WTC11 (cell line): Measurements from ENCODE around the gene NECTIN3. TPM values are rescaled to one million over a fixed set of nuclear protein-coding genes. Genes with fewer than 3 reads are reported as not detected.

ENCODE experiments used
- ATAC-seq: fragments of 200-7000 bp; cut with Tn5 transposase; 2 replicates; pipeline ENCODE4 v1.10.0; 2021; ENCODE audit warnings: mild to moderate bottlenecking, moderate library complexity
- CTCF ChIA-PET: fragments of 300-600 bp; sonication (Branson Sonifier 250); formaldehyde crosslinking; loops from one replicate; lab custom pipeline; 2021; ENCODE audit warnings: antibody characterized with exemption; lab: Charles Lee
- POLR2A ChIA-PET: fragments of 350-600 bp; sonication (Branson Sonifier 250); formaldehyde crosslinking; loops from one replicate; lab custom pipeline; 2021; ENCODE audit warnings: antibody characterized with exemption; lab: Charles Lee
- DNase-seq: peaks from one replicate; pipeline ENCODE4 v3.0.0; 2021; ENCODE audit warnings: low spot score
- H3K27ac Mint-ChIP-seq: 2 replicates; pipeline ENCODE4 v1.8.0; 2021; ENCODE audit warnings: mixed read lengths
- H3K27me3 Mint-ChIP-seq: 2 replicates; pipeline ENCODE4 v1.8.0; 2021; ENCODE audit warnings: low read depth, mild to moderate bottlenecking, moderate library complexity, mixed read lengths
- H3K36me3 Mint-ChIP-seq: 2 replicates; pipeline ENCODE4 v1.8.0; 2021; ENCODE audit warnings: mixed read lengths
- H3K4me1 Mint-ChIP-seq: 2 replicates; pipeline ENCODE4 v1.8.0; 2022; ENCODE audit warnings: mixed read lengths
- H3K4me3 Mint-ChIP-seq: 2 replicates; pipeline ENCODE4 v1.8.0; 2021; ENCODE audit warnings: mild to moderate bottlenecking, moderate library complexity, mixed read lengths
- H3K9me3 Mint-ChIP-seq: 2 replicates; pipeline ENCODE4 v1.8.0; 2021; ENCODE audit warnings: mixed read lengths
- AR ChIP-seq: fragments of 250-450 bp; sonication (Bioruptor Pico); IDR thresholded peaks from 2 replicates; pipeline ENCODE4 v1.9.0; 2021; ENCODE audit warnings: mild to moderate bottlenecking
- ATF1 ChIP-seq: sonication (generic); formaldehyde crosslinking; IDR thresholded peaks from 2 replicates; pipeline ENCODE4 v1.8.1; 2023; ENCODE audit warnings: mild to moderate bottlenecking, moderate library complexity, missing genetic modification reagents
- CDX4 ChIP-seq: fragments of 250-450 bp; sonication (Bioruptor Pico); IDR thresholded peaks from 2 replicates; pipeline ENCODE4 v1.9.0; 2021; ENCODE audit warnings: moderate library complexity, mild to moderate bottlenecking, inconsistent platforms, borderline replicate concordance
- CREM ChIP-seq: sonication (generic); formaldehyde crosslinking; IDR thresholded peaks from 2 replicates; pipeline ENCODE4 v1.8.1; 2022; ENCODE audit warnings: mild to moderate bottlenecking, missing genetic modification reagents, moderate library complexity
- E2F4 ChIP-seq: sonication (generic); formaldehyde crosslinking; IDR thresholded peaks from 2 replicates; pipeline ENCODE4 v1.8.1; 2022; ENCODE audit warnings: low read depth, mild to moderate bottlenecking, moderate library complexity, missing genetic modification reagents, borderline replicate concordance
- ETV6 ChIP-seq: sonication (generic); formaldehyde crosslinking; IDR thresholded peaks from 2 replicates; pipeline ENCODE4 v1.8.1; 2022; ENCODE audit warnings: mild to moderate bottlenecking, missing genetic modification reagents
- IRF2 ChIP-seq: sonication (generic); formaldehyde crosslinking; IDR thresholded peaks from 2 replicates; pipeline ENCODE4 v1.8.0; 2022; ENCODE audit warnings: low read depth, missing genetic modification reagents, borderline replicate concordance
- MAX ChIP-seq: sonication (generic); formaldehyde crosslinking; IDR thresholded peaks from 2 replicates; pipeline ENCODE4 v1.8.0; 2022; ENCODE audit warnings: mild to moderate bottlenecking, missing genetic modification reagents
- RORB ChIP-seq: fragments of 250-450 bp; sonication (Bioruptor Pico); IDR thresholded peaks from 2 replicates; pipeline ENCODE4 v1.9.0; 2021; ENCODE audit warnings: mild to moderate bottlenecking
- SMAD3 ChIP-seq: sonication (generic); formaldehyde crosslinking; IDR thresholded peaks from 2 replicates; pipeline ENCODE4 v1.8.0; 2022; ENCODE audit warnings: missing genetic modification reagents, mild to moderate bottlenecking, borderline replicate concordance
- STAT6 ChIP-seq: sonication (generic); formaldehyde crosslinking; conservative IDR thresholded peaks from 2 replicates; pipeline ENCODE4 v1.8.1; 2023; ENCODE audit warnings: mild to moderate bottlenecking, low read depth, missing genetic modification reagents, moderate library complexity
- TEAD4 ChIP-seq: sonication (generic); formaldehyde crosslinking; IDR thresholded peaks from 2 replicates; pipeline ENCODE4 v1.8.0; 2022; ENCODE audit warnings: mild to moderate bottlenecking, missing genetic modification reagents
- TP53 ChIP-seq: sonication (generic); formaldehyde crosslinking; IDR thresholded peaks from 2 replicates; pipeline ENCODE4 v1.8.1; 2023; ENCODE audit warnings: mild to moderate bottlenecking, missing genetic modification reagents
- ZNF281 ChIP-seq: sonication (generic); formaldehyde crosslinking; IDR thresholded peaks from 2 replicates; pipeline ENCODE4 v1.8.0; 2023; ENCODE audit warnings: mild to moderate bottlenecking, missing genetic modification reagents
- total RNA-seq: library from RNA; stranded (reverse); gene quantifications from 3 replicates; pipeline ENCODE4 v1.2.3, GENCODE V29; 2021

NECTIN3 gene
- total RNA-seq, 1 experiment from 2014 or later: 24.8 TPM

GRCh38 chr3:111130827-111131226 lies 59.2 kb downstream of the NECTIN3 start:
- DNase-seq: no peak

More at GRCh38 chr3:111130827-111131226, 59.2 kb downstream of the NECTIN3 start:
- Mint-ChIP-seq H3K4me1 (peaks cover 10% of the 10 kb centered on the region), H3K4me3 (no peak overlapping the region), H3K27ac (no peak overlapping the region), H3K27me3 (no peaks in the 10 kb centered on the region), H3K36me3 (peaks cover 6% of the 10 kb centered on the region), H3K9me3 (no peaks in the 10 kb centered on the region)
- TF ChIP-seq MAX: no peak
- TF ChIP-seq ZNF281 (CRISPR knock-in tag): no peak
- TF ChIP-seq TP53 (CRISPR knock-in tag): no peak
- TF ChIP-seq E2F4 (CRISPR knock-in tag): no peak
- no peak for TF ChIP-seq SMAD3 (CRISPR knock-in tag)
- TF ChIP-seq STAT6 (CRISPR knock-in tag): no peak
- TF ChIP-seq ETV6 (CRISPR knock-in tag): no peak
- no peak for TF ChIP-seq TEAD4 (CRISPR knock-in tag)
- no peak for TF ChIP-seq CDX4 (CRISPR knock-in tag)
- no peak for TF ChIP-seq IRF2 (CRISPR knock-in tag)
- no peak for TF ChIP-seq AR (CRISPR knock-in tag)
- TF ChIP-seq CREM (CRISPR knock-in tag): no peak
- no peak for TF ChIP-seq ATF1 (CRISPR knock-in tag)
- TF ChIP-seq RORB (CRISPR knock-in tag): no peak
- CTCF ChIA-PET: no interaction called here
- no peak for ATAC-seq
- POLR2A ChIA-PET: no interaction called here
